HAP-1 (cell line): Measurements from ENCODE around the gene SARDH.
"Not testable (repeated sequence)": the region's sequence is repeated elsewhere in the genome, so short reads cannot be mapped to it uniquely, and the experiment has no call there.

Source experiments
- DNase-seq, 2 experiments: peaks; one replicate each; pipeline ENCODE4 v3.0.0-alpha.2; 2016 to 2020; ENCODE audit warnings: low spot score in 2 of 2
- H3K27me3 ChIP-seq: fragments of 250-450 bp; sonication (Bioruptor Pico); 2 replicates; pipeline ENCODE4 v1.5.1; 2020; ENCODE audit warnings: low read depth, mild to moderate bottlenecking, moderate library complexity
- H3K36me3 ChIP-seq: fragments of 250-450 bp; sonication (Bioruptor Pico); replicated peaks from 2 replicates; pipeline ENCODE4 v1.5.1; 2020; ENCODE audit warnings: mild to moderate bottlenecking
- H3K4me1 ChIP-seq: fragments of 250-450 bp; sonication (Bioruptor Pico); 2 replicates; pipeline ENCODE4 v1.5.1; 2020; ENCODE audit warnings: mild to moderate bottlenecking
- H3K4me3 ChIP-seq: fragments of 250-450 bp; sonication (Bioruptor Pico); 2 replicates; pipeline ENCODE4 v1.5.1; 2020; ENCODE audit warnings: mild to moderate bottlenecking, moderate library complexity
- H3K9me3 ChIP-seq: fragments of 250-450 bp; sonication (Bioruptor Pico); 2 replicates; pipeline ENCODE4 v1.5.1; 2020; ENCODE audit warnings: mild to moderate bottlenecking, moderate library complexity
- in situ Hi-C: fragments of 300-500 bp; cut with MboI; formaldehyde crosslinking; loops from 3 replicates; pipeline ENCODE4 v1.14.3; 2020; ENCODE audit warnings: low sequenced_read_pairs, inconsistent platforms, mixed read lengths

The SARDH gene

DNA sequence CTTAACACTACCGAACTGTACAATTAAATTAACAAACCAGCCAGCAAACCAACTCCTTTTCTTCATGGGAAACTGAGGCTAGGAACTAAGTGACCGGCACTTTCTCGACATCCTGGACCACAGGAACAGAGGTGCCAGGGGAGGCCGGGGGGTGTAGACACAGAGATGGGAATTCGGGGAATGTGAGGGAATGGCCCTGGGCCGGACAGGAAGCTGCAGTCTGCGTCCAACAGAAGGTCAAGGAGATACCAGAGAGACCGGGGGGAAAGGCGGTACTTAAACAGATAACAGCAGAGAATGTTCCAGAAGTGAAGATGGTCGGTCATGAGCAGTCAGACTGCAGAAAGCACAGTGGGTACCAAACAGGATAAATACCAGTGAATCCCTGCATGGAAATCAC lies 61.7 kb downstream of the SARDH start:
- no peak for DNase-seq
- Histone ChIP-seq H3K9me3 (no peaks in the 10 kb centered on the region), H3K4me1 (no peaks in the 10 kb centered on the region), H3K4me3 (no peak overlapping the region), H3K36me3 (no peaks in the 10 kb centered on the region), H3K27me3 (peaks cover 26% of the 10 kb centered on the region)
- in situ Hi-C loops = no loop called here

GRCh38 chr9:133675796-133676195 lies 62.4 kb downstream of the SARDH start:
- H3K36me3 ChIP-seq, H3K9me3 ChIP-seq, in situ Hi-C loops, DNase-seq, H3K4me3 ChIP-seq, H3K4me1 ChIP-seq: not testable (repeated sequence)
- peaks cover 26% of the 10 kb centered on the region for H3K27me3 ChIP-seq

GRCh38 chr9:133674091-133674490 lies 64.1 kb downstream of the SARDH start:
- peaks cover 26% of the 10 kb centered on the region for H3K27me3 ChIP-seq
- DNase-seq = no peak
- no peaks in the 10 kb centered on the region for H3K36me3 ChIP-seq
- no peaks in the 10 kb centered on the region for H3K9me3 ChIP-seq
- no peak overlapping the region for H3K4me3 ChIP-seq
- in situ Hi-C loops = no loop called here
- no peaks in the 10 kb centered on the region for H3K4me1 ChIP-seq

GRCh38 chr9:133673258-133673655 lies 64.9 kb downstream of the SARDH start:
- Histone ChIP-seq H3K9me3 (no peaks in the 10 kb centered on the region), H3K4me1 (no peaks in the 10 kb centered on the region), H3K27me3 (peaks cover 26% of the 10 kb centered on the region), H3K4me3 (no peak overlapping the region), H3K36me3 (no peaks in the 10 kb centered on the region)
- in situ Hi-C loops = no loop called here
- DNase-seq = no peak

DNA sequence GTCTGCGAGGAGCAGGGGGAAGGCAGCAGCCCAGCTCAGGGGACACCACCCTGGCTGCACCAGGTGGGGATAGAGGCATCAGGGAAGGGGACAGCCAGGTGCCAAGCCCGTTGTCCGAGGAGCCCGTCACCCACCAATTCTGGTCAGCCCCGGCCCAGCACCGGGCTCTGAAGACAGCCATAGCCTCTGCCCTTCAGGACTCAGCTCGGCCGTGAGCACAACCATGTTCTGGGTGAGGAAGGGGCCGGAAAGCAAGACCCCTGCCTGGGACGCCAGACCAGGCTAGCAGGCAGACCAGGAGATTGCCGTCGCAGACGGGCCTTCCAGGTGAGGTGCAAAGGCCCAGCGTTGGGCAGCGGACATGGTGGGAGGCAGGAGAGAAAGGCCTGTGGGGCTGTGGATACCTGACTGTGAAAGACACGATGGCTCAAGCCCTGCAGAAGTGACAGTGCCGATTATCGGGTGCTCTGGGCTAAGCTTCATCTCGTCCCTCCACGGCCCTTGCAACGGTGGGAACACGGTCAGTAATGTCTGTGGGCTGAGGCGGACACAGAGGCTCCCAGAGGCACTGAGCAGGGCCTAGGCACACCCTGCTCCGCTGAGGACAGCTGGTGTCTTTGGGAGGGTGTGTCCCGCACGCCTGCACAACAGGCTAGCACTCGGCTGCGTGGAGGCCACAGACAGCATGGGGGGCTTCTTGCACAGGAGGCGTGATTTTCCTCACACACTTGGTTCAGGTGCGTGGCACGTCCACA lies 65.5 kb downstream of the SARDH start:
- no peaks in the 10 kb centered on the region for H3K9me3 ChIP-seq
- no peak overlapping the region for H3K4me3 ChIP-seq
- in situ Hi-C loops = no loop called here
- DNase-seq = no peak
- H3K36me3 ChIP-seq = no peaks in the 10 kb centered on the region
- H3K27me3 ChIP-seq = peaks cover 23% of the 10 kb centered on the region
- no peaks in the 10 kb centered on the region for H3K4me1 ChIP-seq

DNA sequence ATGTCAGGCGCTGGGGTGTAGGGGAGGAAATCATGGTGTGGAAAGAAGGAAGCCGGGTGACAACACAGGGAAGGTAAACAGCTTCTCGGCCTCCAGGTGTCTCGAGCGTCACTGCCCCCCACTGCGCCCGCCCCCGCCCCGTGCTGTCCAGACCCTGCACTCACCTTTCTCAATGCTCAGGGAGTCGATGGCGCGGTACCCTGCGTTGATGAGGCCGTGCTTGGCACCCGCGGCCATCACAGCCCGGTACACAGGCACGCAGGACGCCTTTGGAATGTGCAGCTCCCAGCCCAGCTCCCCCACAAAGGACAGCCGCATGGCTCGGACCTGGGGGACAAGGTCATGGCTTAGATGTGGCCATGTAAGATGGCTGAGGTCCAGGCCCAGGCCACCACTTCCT lies 66.8 kb downstream of the SARDH start:
- Histone ChIP-seq H3K27me3 (peaks cover 10% of the 10 kb centered on the region), H3K36me3 (no peaks in the 10 kb centered on the region), H3K4me1 (no peaks in the 10 kb centered on the region), H3K4me3 (no peak overlapping the region), H3K9me3 (no peaks in the 10 kb centered on the region)
- no peak for DNase-seq
- in situ Hi-C loops = no loop called here

GRCh38 chr9:133670466-133670865 lies 67.7 kb downstream of the SARDH start:
- in situ Hi-C loops = no loop called here
- Histone ChIP-seq H3K36me3 (no peaks in the 10 kb centered on the region), H3K9me3 (no peaks in the 10 kb centered on the region), H3K4me3 (no peak overlapping the region), H3K4me1 (no peaks in the 10 kb centered on the region), H3K27me3 (peaks cover 3% of the 10 kb centered on the region; the same call in 1 of the 2 replicates)
- no peak for DNase-seq

GRCh38 chr9:133669182-133669801 lies 68.9 kb downstream of the SARDH start:
- in situ Hi-C loops = no loop called here
- Histone ChIP-seq H3K36me3 (no peaks in the 10 kb centered on the region), H3K4me3 (no peak overlapping the region), H3K27me3 (peaks cover 3% of the 10 kb centered on the region; the same call in 1 of the 2 replicates), H3K4me1 (no peaks in the 10 kb centered on the region), H3K9me3 (no peaks in the 10 kb centered on the region)
- DNase-seq = no peak

- Histone ChIP-seq H3K4me1 (no peaks in the 10 kb centered on the region), H3K4me3 (no peak overlapping the region), H3K36me3 (no peaks in the 10 kb centered on the region), H3K27me3 (peaks cover 6% of the 10 kb centered on the region; the same call in 1 of the 2 replicates), H3K9me3 (no peaks in the 10 kb centered on the region)
- no peak for DNase-seq
- in situ Hi-C loops = no loop called here
These were observed 70.2 kb downstream of the SARDH start for GRCh38 chr9:133667759-133668450.

GRCh38 chr9:133666845-133667244 lies 71.3 kb downstream of the SARDH start:
- Histone ChIP-seq H3K9me3 (no peaks in the 10 kb centered on the region), H3K4me1 (no peaks in the 10 kb centered on the region), H3K36me3 (no peaks in the 10 kb centered on the region), H3K4me3 (no peak overlapping the region), H3K27me3 (peaks cover 16% of the 10 kb centered on the region)
- in situ Hi-C loops = no loop called here
- no peak for DNase-seq

DNA sequence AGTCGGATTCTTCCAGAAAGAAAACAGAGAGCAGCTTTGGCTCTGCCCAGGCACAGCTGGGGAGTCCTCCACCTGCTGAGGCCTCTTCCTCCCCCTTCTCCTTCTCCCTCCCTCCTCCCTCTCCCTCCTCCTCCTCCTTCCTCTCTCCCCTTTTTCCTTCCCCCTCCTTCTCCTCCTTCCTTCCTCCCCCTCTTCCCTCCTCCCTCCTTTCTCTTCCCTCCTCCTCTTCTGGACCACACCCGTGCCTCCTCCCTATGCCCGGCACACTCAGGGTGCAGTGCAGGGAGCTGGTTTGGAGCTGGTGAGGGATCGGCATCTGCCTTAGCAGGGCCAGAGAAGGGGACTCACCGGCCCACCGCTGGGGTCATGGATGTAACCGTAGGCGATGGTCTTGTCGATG lies 71.8 kb downstream of the SARDH start:
- DNase-seq = no peak
- H3K27me3 ChIP-seq = peaks cover 21% of the 10 kb centered on the region
- H3K36me3 ChIP-seq = no peaks in the 10 kb centered on the region
- H3K4me1 ChIP-seq = no peaks in the 10 kb centered on the region
- in situ Hi-C loops = no loop called here
- no peaks in the 10 kb centered on the region for H3K9me3 ChIP-seq
- no peak overlapping the region for H3K4me3 ChIP-seq

GRCh38 chr9:133665535-133665934 lies 72.6 kb downstream of the SARDH start:
- H3K4me3 ChIP-seq = no peak overlapping the region
- H3K36me3 ChIP-seq = no peaks in the 10 kb centered on the region
- H3K4me1 ChIP-seq = no peaks in the 10 kb centered on the region
- no peaks in the 10 kb centered on the region for H3K9me3 ChIP-seq
- DNase-seq = no peak
- H3K27me3 ChIP-seq = peaks cover 29% of the 10 kb centered on the region
- in situ Hi-C loops = no loop called here

GRCh38 chr9:133665096-133665495 lies 73.1 kb downstream of the SARDH start:
- Histone ChIP-seq H3K9me3 (no peaks in the 10 kb centered on the region), H3K36me3 (no peaks in the 10 kb centered on the region), H3K27me3 (peaks cover 34% of the 10 kb centered on the region), H3K4me1 (no peaks in the 10 kb centered on the region), H3K4me3 (no peak overlapping the region)
- no peak for DNase-seq
- in situ Hi-C loops = no loop called here
